ENCODE results near the gene ATF5. TPM values are rescaled to one million over a fixed set of nuclear protein-coding genes. Genes with fewer than 3 reads are reported as not detected.

The ATF5 gene
- total RNA-seq, 1 experiment from 2014 or later: 30.7 TPM

DNA sequence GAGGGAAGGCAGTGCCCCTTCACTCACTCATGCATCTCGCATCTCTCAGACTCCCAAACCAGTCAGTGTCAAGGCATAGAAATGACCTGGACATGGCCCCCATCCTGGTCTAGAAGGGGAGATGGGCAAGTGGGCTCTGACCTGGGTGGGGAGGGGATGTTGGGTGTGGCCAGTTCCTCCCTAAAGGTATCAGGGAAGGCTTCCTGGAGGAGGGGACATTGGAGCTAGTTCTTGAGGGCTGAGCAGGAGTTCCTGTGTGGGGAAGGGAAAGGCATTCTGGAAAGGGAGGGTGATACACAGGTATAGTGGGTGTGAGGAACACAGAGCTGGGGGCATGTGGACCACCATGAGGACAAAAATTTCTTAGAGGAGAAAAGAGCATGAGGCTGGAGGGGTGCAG is 36.3 kb upstream of the ATF5 start:
- DNase-seq: no peak
- CTCF ChIA-PET: no interaction called here
- Mint-ChIP-seq H3K27me3 (ENCODE audit: unreplicated experiment) (peaks cover 17% of the 10 kb centered on the region), H3K36me3 (ENCODE audit: insufficient read depth, unreplicated experiment) (peaks cover 32% of the 10 kb centered on the region), H3K27ac (ENCODE audit: unreplicated experiment) (no peak overlapping the region), H3K9me3 (ENCODE audit: low read depth, unreplicated experiment) (no peaks in the 10 kb centered on the region), H3K4me3 (ENCODE audit: low read depth, unreplicated experiment) (no peak overlapping the region), H3K4me1 (ENCODE audit: low read depth, unreplicated experiment) (peaks cover 18% of the 10 kb centered on the region)
- BruUV-seq (replicated peaks): no TSS peak
- intact Hi-C loops (cut with micrococcal nuclease; ENCODE audit: unreplicated experiment): no loop called here
- TF ChIP-seq, protein P1, sequence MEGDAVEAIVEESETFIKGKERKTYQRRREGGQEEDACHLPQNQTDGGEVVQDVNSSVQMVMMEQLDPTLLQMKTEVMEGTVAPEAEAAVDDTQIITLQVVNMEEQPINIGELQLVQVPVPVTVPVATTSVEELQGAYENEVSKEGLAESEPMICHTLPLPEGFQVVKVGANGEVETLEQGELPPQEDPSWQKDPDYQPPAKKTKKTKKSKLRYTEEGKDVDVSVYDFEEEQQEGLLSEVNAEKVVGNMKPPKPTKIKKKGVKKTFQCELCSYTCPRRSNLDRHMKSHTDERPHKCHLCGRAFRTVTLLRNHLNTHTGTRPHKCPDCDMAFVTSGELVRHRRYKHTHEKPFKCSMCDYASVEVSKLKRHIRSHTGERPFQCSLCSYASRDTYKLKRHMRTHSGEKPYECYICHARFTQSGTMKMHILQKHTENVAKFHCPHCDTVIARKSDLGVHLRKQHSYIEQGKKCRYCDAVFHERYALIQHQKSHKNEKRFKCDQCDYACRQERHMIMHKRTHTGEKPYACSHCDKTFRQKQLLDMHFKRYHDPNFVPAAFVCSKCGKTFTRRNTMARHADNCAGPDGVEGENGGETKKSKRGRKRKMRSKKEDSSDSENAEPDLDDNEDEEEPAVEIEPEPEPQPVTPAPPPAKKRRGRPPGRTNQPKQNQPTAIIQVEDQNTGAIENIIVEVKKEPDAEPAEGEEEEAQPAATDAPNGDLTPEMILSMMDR (IDR thresholded peaks at IDR 0.05; ENCODE audit: unreplicated experiment): no peak

DNA sequence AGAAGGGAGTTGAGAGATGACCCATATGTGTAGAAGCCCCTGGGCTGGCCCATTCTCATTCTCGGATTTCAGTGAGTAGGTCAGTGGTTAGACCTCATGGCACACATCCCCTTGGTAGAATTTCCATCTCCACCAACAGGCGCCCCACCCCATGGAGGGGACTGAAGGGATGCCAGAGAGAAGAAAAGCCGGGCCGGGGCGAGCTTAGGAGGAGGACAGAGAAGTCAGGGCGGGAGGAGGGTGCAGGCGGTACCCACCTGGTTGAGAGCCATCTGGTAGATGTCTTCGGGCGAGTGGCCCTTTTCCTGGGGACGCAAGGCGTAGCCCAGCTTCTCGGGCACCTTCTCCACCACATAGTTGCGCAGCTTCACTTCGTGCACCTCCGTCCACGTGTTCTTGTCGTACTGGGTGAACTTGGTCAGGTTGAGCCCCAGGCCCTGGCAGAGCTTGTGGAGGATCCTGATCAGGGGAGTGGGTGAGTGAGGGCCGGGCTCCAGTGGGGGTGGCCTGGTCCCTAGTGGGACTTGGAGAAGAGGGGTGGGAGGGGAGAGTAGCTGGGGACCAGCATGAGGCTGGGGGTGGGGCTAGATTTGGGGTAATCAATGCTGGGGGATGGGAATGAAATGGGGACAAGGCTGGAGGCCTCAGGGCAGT is 34.9 kb upstream of the ATF5 start:
- CTCF ChIA-PET: interaction anchor here (0.7 kb wide), 1 partner anchor 88 kb away, joined by 6 read pairs; no protein-coding TSS in a partner anchor
- Mint-ChIP-seq H3K4me3 (ENCODE audit: low read depth, unreplicated experiment) (no peak overlapping the region), H3K9me3 (ENCODE audit: low read depth, unreplicated experiment) (no peaks in the 10 kb centered on the region), H3K4me1 (ENCODE audit: low read depth, unreplicated experiment) (peaks cover 22% of the 10 kb centered on the region), H3K36me3 (ENCODE audit: insufficient read depth, unreplicated experiment) (peaks cover 20% of the 10 kb centered on the region), H3K27me3 (ENCODE audit: unreplicated experiment) (peaks cover 17% of the 10 kb centered on the region), H3K27ac (ENCODE audit: unreplicated experiment) (no peak overlapping the region)
- TF ChIP-seq, protein P1 (IDR thresholded peaks at IDR 0.05; ENCODE audit: unreplicated experiment): no peak
- no TSS peak for BruUV-seq (replicated peaks)
- no peak for DNase-seq
- intact Hi-C loops (cut with micrococcal nuclease; ENCODE audit: unreplicated experiment): no loop called here

DNA sequence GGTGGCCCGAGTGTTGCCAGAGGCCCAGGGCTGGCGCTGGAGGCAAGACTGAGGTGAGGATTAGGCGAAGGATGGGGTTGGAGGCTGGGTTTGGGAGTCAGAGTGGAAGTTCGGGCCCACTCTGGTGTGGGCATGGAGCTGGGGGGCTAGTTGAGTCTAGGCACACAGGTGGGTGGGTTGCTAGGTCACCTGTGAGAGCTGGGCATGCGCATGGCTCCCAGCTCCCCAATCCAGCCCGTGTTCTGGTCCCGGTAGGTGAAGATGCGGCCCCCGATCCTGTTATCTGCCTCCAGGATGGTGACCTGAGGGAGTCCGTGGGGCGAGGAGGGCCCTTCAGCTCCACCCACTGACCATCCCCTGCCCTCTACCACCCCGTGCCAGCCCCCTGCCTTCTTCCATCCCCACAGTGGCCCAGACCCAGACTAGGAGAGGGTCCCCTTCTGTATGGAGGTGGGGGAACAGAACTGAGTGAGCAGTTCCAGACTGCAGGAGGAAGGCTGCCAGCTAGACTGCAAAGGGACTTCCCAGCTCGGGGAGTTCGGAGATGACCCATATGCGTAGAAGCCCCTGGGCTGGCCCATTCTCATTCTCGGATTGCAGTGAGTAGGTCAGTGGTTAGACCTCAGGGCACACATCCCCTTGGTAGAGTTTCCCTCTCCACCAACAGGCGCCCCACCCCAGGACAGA is 34.0 kb upstream of the ATF5 start:
- BruUV-seq (replicated peaks): no TSS peak
- CTCF ChIA-PET: interaction anchor here (1.0 to 1.6 kb wide), 2 partner anchors 33 to 229 kb away, joined by 3 to 8 read pairs; no protein-coding TSS in a partner anchor
- TF ChIP-seq, protein P1 (IDR thresholded peaks at IDR 0.05; ENCODE audit: unreplicated experiment): no peak

DNA sequence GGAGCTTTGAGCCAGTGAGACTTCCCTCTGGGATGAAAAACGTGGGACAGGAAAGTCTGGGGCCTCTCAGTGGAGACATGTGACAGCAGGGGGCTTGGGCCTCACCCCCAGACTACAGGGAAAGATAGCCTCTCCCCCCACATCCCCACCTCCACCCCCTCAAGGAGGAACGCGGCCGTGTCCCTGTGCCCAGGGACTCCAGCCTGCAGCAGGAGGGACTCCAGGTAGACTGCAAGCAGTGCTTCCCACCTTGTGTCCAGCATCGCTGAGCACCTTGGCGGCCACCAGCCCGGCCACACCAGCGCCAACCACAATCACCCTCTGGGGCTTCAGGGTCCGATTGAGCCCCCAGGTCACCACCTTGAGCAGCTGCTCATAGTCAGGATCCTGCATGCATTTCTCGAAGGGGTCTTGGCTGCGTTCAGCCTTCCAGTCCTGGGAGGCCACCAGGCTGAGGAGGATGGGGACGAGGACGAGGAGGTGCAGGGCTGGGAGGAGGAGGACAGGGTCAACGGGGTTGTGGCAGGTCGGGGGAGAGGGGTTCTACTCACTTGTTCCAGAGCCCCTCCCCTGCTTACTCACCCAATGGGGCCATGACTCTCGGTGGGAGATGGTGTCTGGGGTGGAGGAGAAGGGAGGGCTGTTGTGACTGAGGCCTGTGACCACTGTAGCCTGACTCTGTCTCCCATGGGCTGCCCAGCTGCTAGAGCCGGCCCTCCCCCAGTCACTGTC is 33.3 kb upstream of the ATF5 start:
- intact Hi-C loops (cut with micrococcal nuclease; ENCODE audit: unreplicated experiment): no loop called here

More for the DNA sequence above, 34.0 kb upstream of the ATF5 start:
- DNase-seq: no peak
- intact Hi-C loops (cut with micrococcal nuclease; ENCODE audit: unreplicated experiment): no loop called here
- H3K9me3 Mint-ChIP-seq (ENCODE audit: low read depth, unreplicated experiment): no peaks in the 10 kb centered on the region
- no peak overlapping the region for H3K4me3 Mint-ChIP-seq (ENCODE audit: low read depth, unreplicated experiment)
- H3K27ac Mint-ChIP-seq (ENCODE audit: unreplicated experiment): no peak overlapping the region
- peaks cover 15% of the 10 kb centered on the region for H3K36me3 Mint-ChIP-seq (ENCODE audit: insufficient read depth, unreplicated experiment)
- H3K27me3 Mint-ChIP-seq (ENCODE audit: unreplicated experiment): peaks cover 17% of the 10 kb centered on the region
- H3K4me1 Mint-ChIP-seq (ENCODE audit: low read depth, unreplicated experiment): peaks cover 22% of the 10 kb centered on the region

More for the DNA sequence above, 33.3 kb upstream of the ATF5 start:
- Mint-ChIP-seq H3K4me3 (ENCODE audit: low read depth, unreplicated experiment) (no peak overlapping the region), H3K9me3 (ENCODE audit: low read depth, unreplicated experiment) (no peaks in the 10 kb centered on the region), H3K27ac (ENCODE audit: unreplicated experiment) (no peak overlapping the region), H3K36me3 (ENCODE audit: insufficient read depth, unreplicated experiment) (peaks cover 15% of the 10 kb centered on the region), H3K4me1 (ENCODE audit: low read depth, unreplicated experiment) (peaks cover 22% of the 10 kb centered on the region), H3K27me3 (ENCODE audit: unreplicated experiment) (peaks cover 17% of the 10 kb centered on the region)
- CTCF ChIA-PET: interaction anchor here (1.0 to 1.6 kb wide), 2 partner anchors 33 to 228 kb away, joined by 3 to 8 read pairs; no protein-coding TSS in a partner anchor
- TF ChIP-seq, protein P1 (IDR thresholded peaks at IDR 0.05; ENCODE audit: unreplicated experiment): no peak
- no peak for DNase-seq
- no TSS peak for BruUV-seq (replicated peaks)
